OCI-LY3 (cell line): ENCODE measurements around the gene FICD.

ENCODE experiments used
- EZH2phosphoT487 ChIP-seq: fragments of 200-600 bp; shearing (Covaris generic); IDR thresholded peaks from 2 replicates; pipeline ENCODE4 v1.6.1; 2018; ENCODE audit warnings: antibody characterized with exemption, mixed run types, low read depth
- TF ChIP-seq, protein P1 (sequence below): fragments of 200-600, 300-600 bp; sonication (generic); IDR thresholded peaks from 2 replicates; pipeline ENCODE4 v1.5.1; 2014; ENCODE audit warnings: antibody characterized with exemption, low read length, low read depth

DNA sequence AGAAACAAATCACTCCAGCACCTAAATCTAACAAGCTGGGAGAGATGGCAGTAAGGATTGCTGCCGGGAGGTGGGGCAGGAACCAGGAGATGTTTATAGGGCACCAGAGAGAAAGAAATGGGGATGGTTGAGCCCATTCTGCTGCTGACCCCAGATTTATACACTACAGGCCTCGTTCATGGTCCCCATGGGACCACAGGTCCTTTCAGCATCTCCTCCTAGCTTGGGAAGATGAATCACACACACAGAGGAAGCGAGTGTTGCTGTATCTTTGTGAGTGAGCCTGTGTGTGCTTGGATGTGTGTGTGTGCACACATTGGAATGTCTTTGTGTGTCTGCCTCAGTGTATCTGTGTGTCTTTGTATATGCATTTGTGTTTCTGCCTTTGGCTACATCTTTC lies 49.7 kb upstream of the FICD start:
- TF ChIP-seq, protein P1, sequence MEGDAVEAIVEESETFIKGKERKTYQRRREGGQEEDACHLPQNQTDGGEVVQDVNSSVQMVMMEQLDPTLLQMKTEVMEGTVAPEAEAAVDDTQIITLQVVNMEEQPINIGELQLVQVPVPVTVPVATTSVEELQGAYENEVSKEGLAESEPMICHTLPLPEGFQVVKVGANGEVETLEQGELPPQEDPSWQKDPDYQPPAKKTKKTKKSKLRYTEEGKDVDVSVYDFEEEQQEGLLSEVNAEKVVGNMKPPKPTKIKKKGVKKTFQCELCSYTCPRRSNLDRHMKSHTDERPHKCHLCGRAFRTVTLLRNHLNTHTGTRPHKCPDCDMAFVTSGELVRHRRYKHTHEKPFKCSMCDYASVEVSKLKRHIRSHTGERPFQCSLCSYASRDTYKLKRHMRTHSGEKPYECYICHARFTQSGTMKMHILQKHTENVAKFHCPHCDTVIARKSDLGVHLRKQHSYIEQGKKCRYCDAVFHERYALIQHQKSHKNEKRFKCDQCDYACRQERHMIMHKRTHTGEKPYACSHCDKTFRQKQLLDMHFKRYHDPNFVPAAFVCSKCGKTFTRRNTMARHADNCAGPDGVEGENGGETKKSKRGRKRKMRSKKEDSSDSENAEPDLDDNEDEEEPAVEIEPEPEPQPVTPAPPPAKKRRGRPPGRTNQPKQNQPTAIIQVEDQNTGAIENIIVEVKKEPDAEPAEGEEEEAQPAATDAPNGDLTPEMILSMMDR = no peak
- TF ChIP-seq EZH2phosphoT487 = no peak
